GM12892 (cell line): ENCODE results near the gene LRRC75A.

Source experiments
- POLR2A ChIP-seq: IDR thresholded peaks from 2 replicates; pipeline ENCODE4 v1.6.1; 2011; ENCODE audit warnings: low read depth, low read length, control low read depth
- TAF1 ChIP-seq: IDR thresholded peaks from 2 replicates; pipeline ENCODE4 v1.6.1; 2011; ENCODE audit warnings: low read depth, mild to moderate bottlenecking, control low read depth, low read length, borderline replicate concordance

GRCh38 chr17:16461606-16461866 lies 30.5 kb downstream of the LRRC75A start:
- TF ChIP-seq POLR2A (no peak), TAF1 (no peak)
